ENCODE data around the gene NINJ2.

Gene NINJ2

GRCh38 chr12:527729-528128 lies 135.5 kb downstream of the NINJ2 start:
- no peak for DNase-seq (ENCODE audit: low read depth)

- DNase-seq (ENCODE audit: low read depth), result no peak
Observed at GRCh38 chr12:527241-527640, 136.0 kb downstream of the NINJ2 start.

- no peak for DNase-seq (ENCODE audit: low read depth)
Observed at GRCh38 chr12:526089-526488, 137.2 kb downstream of the NINJ2 start.

- no peak for DNase-seq (ENCODE audit: low read depth)
Observed at GRCh38 chr12:524167-524951, 138.9 kb downstream of the NINJ2 start.

DNA sequence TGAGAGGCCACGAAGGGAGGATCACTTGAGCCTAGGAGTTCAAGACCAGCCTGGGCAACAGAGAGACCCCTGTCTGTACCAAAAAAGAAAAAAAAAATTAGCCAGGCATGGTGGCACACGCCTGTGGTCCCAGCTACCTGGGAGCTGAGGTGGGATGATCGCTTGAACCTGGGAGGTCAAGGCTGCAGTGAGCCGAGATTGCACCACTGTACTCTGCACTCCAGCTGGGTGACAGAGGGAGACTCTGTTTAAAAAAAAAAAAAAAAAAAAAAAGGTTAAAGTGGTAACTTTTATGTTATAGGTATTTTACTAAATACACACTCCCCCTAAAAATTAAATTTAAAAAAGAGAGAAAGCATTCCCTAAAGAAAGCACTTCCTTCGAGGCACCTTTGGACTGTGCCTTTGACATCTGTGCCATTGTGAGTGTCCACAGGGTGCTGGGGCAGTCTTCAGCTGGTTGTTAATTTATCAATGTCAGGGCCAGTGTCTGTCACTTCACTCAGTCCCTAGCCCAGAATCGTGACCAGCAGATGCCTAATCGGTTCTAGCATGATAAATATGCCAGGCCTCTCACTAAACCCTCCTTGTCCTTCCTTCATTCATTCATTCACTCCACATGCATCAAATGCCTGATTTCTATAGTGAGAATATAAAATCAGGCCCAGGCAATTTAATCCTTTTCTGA lies 140.4 kb downstream of the NINJ2 start:
- DNase-seq (ENCODE audit: low read depth), result no peak

DNA sequence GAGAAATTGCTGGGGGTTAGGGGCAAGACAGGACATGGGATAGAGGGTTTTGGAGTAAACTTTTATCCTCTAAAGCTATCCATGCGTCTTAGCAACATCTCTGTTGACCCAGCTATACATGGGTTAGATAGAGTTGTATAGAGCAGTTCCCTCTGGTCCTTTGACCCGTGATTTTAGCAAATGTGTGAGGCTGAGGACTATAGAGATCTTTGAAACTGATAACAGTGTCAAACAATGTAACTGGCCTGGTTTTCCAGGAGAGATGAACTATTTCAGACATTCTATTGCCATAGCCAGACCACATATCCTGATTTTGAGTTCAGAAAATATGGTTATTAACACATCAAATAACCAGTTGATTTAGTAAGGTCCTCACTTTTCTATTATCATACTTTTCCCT lies 143.1 kb downstream of the NINJ2 start:
- no peak for DNase-seq (ENCODE audit: low read depth)

GRCh38 chr12:517538-517937 lies 145.7 kb downstream of the NINJ2 start:
- no peak for DNase-seq (ENCODE audit: low read depth)
